BJ (cell line): ENCODE measurements around the gene AHRR. TPM values are rescaled to one million over a fixed set of nuclear protein-coding genes. Genes with fewer than 3 reads are reported as not detected.
"Not testable (repeated sequence)": the region's sequence is repeated elsewhere in the genome, so short reads cannot be mapped to it uniquely, and the experiment has no call there.

Experiments used
- CTCF ChIA-PET: fragments of 350-600 bp; formaldehyde crosslinking; extraction: SDS; loops from one replicate; lab custom pipeline; 2021; ENCODE audit warnings: antibody characterized with exemption, inconsistent platforms; lab: Yijun Ruan, JAX
- POLR2A ChIA-PET: fragments of 300-600 bp; sonication (Branson Sonifier 250); formaldehyde crosslinking; extraction: SDS; loops from one replicate; lab custom pipeline; 2021; ENCODE audit warnings: antibody characterized with exemption; lab: Charles Lee
- DNase-seq: peaks from one replicate; pipeline ENCODE4 v3.0.0-alpha.2; 2011; ENCODE audit warnings: low read depth
- H3K27me3 ChIP-seq: 2 replicates; pipeline ENCODE4 v1.6.0; 2011; ENCODE audit warnings: low read length; ENCODE audit not compliant: control insufficient read depth, insufficient read depth
- H3K36me3 ChIP-seq: 2 replicates; pipeline ENCODE4 v1.5.1; 2011; ENCODE audit warnings: low read length; ENCODE audit not compliant: control insufficient read depth, insufficient read depth
- H3K4me3 ChIP-seq: 2 replicates; pipeline ENCODE4 v1.5.1; 2011; ENCODE audit warnings: low read depth, mild to moderate bottlenecking, control low read depth, low read length
- CTCF ChIP-seq: IDR thresholded peaks from 2 replicates; pipeline ENCODE4 v1.5.1; 2011; ENCODE audit warnings: low read depth, mild to moderate bottlenecking, control low read depth, inconsistent platforms, low read length, moderate library complexity; ENCODE audit not compliant: insufficient read depth
- polyA plus RNA-seq: library from polyadenylated mRNA; depleted of rRNA; stranded (reverse); fragments of >200 nt; gene quantifications from 2 replicates; pipeline ENCODE4 v1.2.3, GENCODE V29; 2011

Gene AHRR
- polyA plus RNA-seq, 1 experiment, result 36.4 TPM

- POLR2A ChIA-PET, result no interaction called here
- no peak for TF ChIP-seq CTCF
These were observed 79.9 kb downstream of the AHRR start for GRCh38 chr5:401146-402034.

GRCh38 chr5:402219-402614 is 80.7 kb downstream of the AHRR start:
- POLR2A ChIA-PET, DNase-seq, H3K27me3 ChIP-seq, H3K36me3 ChIP-seq, H3K4me3 ChIP-seq: not testable (repeated sequence)
- CTCF ChIA-PET, result interaction anchor here (1.0 to 2.7 kb wide), 3 partner anchors 12 to 30 kb away, joined by 3 to 9 read pairs (median 9); no protein-coding TSS in a partner anchor

More at GRCh38 chr5:401146-402034, 79.9 kb downstream of the AHRR start:
- Histone ChIP-seq H3K36me3 (peaks cover 5% of the 10 kb centered on the region), H3K4me3 (no peak overlapping the region), H3K27me3 (no peaks in the 10 kb centered on the region)
- no peak for DNase-seq
- CTCF ChIA-PET, result interaction anchor here (1.0 to 2.7 kb wide), 3 partner anchors 13 to 30 kb away, joined by 3 to 9 read pairs (median 9); no protein-coding TSS in a partner anchor

GRCh38 chr5:402615-403359 is 81.3 kb downstream of the AHRR start:
- Histone ChIP-seq H3K36me3 (peaks cover 5% of the 10 kb centered on the region), H3K4me3 (no peak overlapping the region), H3K27me3 (no peaks in the 10 kb centered on the region)
- no peak for TF ChIP-seq CTCF
- DNase-seq, result no peak
- POLR2A ChIA-PET, result no interaction called here
- CTCF ChIA-PET, result interaction anchor here (1.0 to 2.7 kb wide), 3 partner anchors 11 to 29 kb away, joined by 3 to 9 read pairs (median 9); no protein-coding TSS in a partner anchor

GRCh38 chr5:403995-404394 is 82.5 kb downstream of the AHRR start:
- ChIA-PET POLR2A (no interaction called here), CTCF (interaction anchor here (1.7 to 2.7 kb wide), 3 partner anchors 10 to 32 kb away, joined by 3 to 9 read pairs (median 6); no protein-coding TSS in a partner anchor)
- DNase-seq, result no peak
- Histone ChIP-seq H3K36me3 (peaks cover 1% of the 10 kb centered on the region), H3K27me3 (no peaks in the 10 kb centered on the region), H3K4me3 (no peak overlapping the region)
- no peak for TF ChIP-seq CTCF

GRCh38 chr5:404666-405241 is 83.2 kb downstream of the AHRR start:
- Histone ChIP-seq H3K4me3 (no peak overlapping the region), H3K36me3 (peaks cover 1% of the 10 kb centered on the region), H3K27me3 (no peaks in the 10 kb centered on the region)
- CTCF ChIA-PET, result interaction anchor here (0.7 to 2.7 kb wide), 4 partner anchors 9 to 32 kb away, joined by 3 to 9 read pairs (median 4); no protein-coding TSS in a partner anchor
- no peak for DNase-seq
- POLR2A ChIA-PET, result no interaction called here
- TF ChIP-seq CTCF, result no peak
